Lower leg skin (tissue), 4 donors: ENCODE data around the gene NADK. TPM values are rescaled to one million over a fixed set of nuclear protein-coding genes. Genes with fewer than 3 reads are reported as not detected.

Experiments used
- DNase-seq, 2 donors: peaks; one replicate each; pipeline ENCODE4 v3.0.0-alpha.2; 2019; ENCODE audit warnings: low spot score in 2 of 2
- H3K4me3 ChIP-seq: fragments of 200-600 bp; sonication (generic); 2 replicates; pipeline ENCODE4 v1.5.1; 2017; ENCODE audit warnings: mild to moderate bottlenecking, low read depth; ENCODE audit not compliant: poor library complexity, severe bottlenecking
- POLR2A ChIP-seq, 2 donors: fragments of 450-650 bp; IDR thresholded peaks; one replicate each; pipeline ENCODE4 v1.6.1; 2016 to 2017; ENCODE audit warnings: antibody characterized with exemption in 2 of 2, mild to moderate bottlenecking in 1 of 2, moderate library complexity in 1 of 2
- whole genome bisulfite sequencing, 2 donors: methylation state at CpG; one replicate each; pipeline ENCODE4 v1.1.5; 2018; 5-methylcytosine and 5-hydroxymethylcytosine counted together
- intact Hi-C: fragments of 100-400 bp; cut with DNase I; formaldehyde crosslinking; loops from one replicate; pipeline ENCODE4 v1.15.0; 2023; ENCODE audit warnings: low total_unique reads
- total RNA-seq, 4 donors: library from RNA; depleted of rRNA; stranded (reverse); fragments of >200 nt; gene quantifications; one replicate each; pipeline ENCODE4 v1.1.0, GENCODE V29; 2016
- TF ChIP-seq, protein P1 (sequence below), 3 donors: fragments of 450-650 bp; IDR thresholded peaks; one replicate each; pipeline ENCODE4 v1.5.1; 2016; ENCODE audit warnings: antibody characterized with exemption in 3 of 3, mild to moderate bottlenecking in 3 of 3, moderate library complexity in 2 of 3

The NADK gene
- total RNA-seq, 4 donors from 2014 or later, result 45.4 to 58.0 (median 54.2) TPM

GRCh38 chr1:1793481-1794244 is 15.4 kb upstream of the NADK start:
- H3K4me3 ChIP-seq, result no peak overlapping the region
- intact Hi-C loops, result no loop called here
- 86 to 88% methylated on average over 17 of the region's 17 CpGs for WGBS, 2 donors
- DNase-seq, result no peak
- no peak for TF ChIP-seq POLR2A (IDR thresholded peaks at IDR 0.05)
- TF ChIP-seq, protein P1, sequence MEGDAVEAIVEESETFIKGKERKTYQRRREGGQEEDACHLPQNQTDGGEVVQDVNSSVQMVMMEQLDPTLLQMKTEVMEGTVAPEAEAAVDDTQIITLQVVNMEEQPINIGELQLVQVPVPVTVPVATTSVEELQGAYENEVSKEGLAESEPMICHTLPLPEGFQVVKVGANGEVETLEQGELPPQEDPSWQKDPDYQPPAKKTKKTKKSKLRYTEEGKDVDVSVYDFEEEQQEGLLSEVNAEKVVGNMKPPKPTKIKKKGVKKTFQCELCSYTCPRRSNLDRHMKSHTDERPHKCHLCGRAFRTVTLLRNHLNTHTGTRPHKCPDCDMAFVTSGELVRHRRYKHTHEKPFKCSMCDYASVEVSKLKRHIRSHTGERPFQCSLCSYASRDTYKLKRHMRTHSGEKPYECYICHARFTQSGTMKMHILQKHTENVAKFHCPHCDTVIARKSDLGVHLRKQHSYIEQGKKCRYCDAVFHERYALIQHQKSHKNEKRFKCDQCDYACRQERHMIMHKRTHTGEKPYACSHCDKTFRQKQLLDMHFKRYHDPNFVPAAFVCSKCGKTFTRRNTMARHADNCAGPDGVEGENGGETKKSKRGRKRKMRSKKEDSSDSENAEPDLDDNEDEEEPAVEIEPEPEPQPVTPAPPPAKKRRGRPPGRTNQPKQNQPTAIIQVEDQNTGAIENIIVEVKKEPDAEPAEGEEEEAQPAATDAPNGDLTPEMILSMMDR (IDR thresholded peaks at IDR 0.05), result no peak

DNA sequence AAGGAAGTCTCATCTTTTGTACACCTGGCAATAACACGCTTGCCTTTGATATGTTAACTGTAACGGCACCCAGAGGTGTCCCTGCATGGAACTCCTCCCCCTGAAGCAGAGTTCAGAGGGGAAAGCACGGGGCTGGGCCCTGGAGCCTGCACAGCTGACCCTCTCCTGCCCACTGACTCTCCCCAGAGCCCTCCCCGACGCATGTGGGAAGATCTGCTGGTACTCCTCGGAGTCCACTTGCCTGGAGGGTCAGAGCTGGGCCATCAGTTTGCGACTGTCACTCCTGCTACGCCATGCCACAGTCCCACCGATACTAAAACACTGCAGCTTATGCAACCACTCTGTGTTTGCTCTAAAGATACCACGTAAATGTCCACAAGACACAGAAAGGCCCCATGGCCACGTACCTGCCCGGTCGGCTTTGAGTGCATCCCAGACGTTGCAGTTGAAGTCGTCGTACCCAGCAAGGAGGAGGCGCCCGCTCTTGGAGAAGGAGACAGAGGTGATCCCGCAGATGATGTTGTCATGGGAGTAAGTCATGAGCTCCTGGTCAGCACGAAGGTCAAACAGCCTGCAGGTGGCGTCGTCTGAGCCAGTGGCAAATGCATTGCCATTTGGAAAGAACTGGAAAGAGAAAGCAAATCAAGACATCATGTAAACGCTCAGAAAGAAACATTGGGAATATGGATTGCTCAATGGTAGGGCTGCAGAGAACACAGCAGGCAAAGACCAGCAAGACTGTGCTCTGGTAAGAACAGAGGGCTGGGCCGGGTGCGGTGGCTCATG is 10.6 kb upstream of the NADK start:
- no peak overlapping the region for H3K4me3 ChIP-seq
- intact Hi-C loops, result loop anchor here (10.0 kb wide), 1 partner anchor 106 kb away; the partner anchor contains the start of gene GNB1
- TF ChIP-seq, protein P1 (IDR thresholded peaks at IDR 0.05), result no peak
- TF ChIP-seq POLR2A (IDR thresholded peaks at IDR 0.05), result no peak
- no peak for DNase-seq
- WGBS, 2 donors, result 79 to 83% methylated on average over 24 to 25 of the region's 25 CpGs

- no peak for DNase-seq
- TF ChIP-seq, protein P1 (IDR thresholded peaks at IDR 0.05), result no peak
- TF ChIP-seq POLR2A (IDR thresholded peaks at IDR 0.05), result no peak
- no peak overlapping the region for H3K4me3 ChIP-seq
- 66 to 71% methylated on average over 7 of the region's 7 CpGs for WGBS, 2 donors
- intact Hi-C loops, result loop anchor here (10.0 kb wide), 1 partner anchor 107 kb away; the partner anchor contains the start of gene GNB1
Measured at GRCh38 chr1:1788136-1788535, 9.9 kb upstream of the NADK start.

- intact Hi-C loops, result loop anchor here (10.0 kb wide), 1 partner anchor 108 kb away; the partner anchor contains the start of gene GNB1
- TF ChIP-seq POLR2A (IDR thresholded peaks at IDR 0.05), result no peak
- TF ChIP-seq, protein P1 (IDR thresholded peaks at IDR 0.05), result no peak
- no peak for DNase-seq
- WGBS, 2 donors, result 76 to 83% methylated on average over 20 of the region's 20 CpGs
- H3K4me3 ChIP-seq, result no peak overlapping the region
Measured at GRCh38 chr1:1786836-1787605, 8.8 kb upstream of the NADK start.

DNA sequence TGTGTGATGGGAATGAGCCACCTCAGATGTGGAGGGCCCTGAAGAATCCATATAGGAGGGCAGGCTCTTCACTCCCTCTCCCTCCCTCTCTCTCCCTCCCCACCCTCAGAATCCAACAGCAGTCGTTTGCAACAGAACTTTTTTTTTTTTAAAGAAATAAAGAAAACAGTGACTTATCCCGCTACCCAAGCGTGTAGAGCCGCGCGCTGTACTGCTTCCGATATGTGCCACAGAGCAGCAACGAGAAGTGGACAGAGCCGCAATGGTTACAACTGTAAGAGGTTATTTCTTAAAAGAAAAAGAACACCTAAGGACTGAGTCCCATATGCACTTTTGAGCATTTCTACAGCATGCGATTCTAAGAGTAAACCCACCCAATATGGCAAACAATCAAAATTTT is 7.4 kb upstream of the NADK start:
- no peak for DNase-seq
- H3K4me3 ChIP-seq, result no peak overlapping the region
- intact Hi-C loops, result loop anchor here (10.0 kb wide), 1 partner anchor 109 kb away; the partner anchor contains the start of gene GNB1
- WGBS, 2 donors, result 88 to 91% methylated on average over 10 of the region's 10 CpGs
- no peak for TF ChIP-seq POLR2A (IDR thresholded peaks at IDR 0.05)
- TF ChIP-seq, protein P1 (IDR thresholded peaks at IDR 0.05), result no peak
